SK-N-SH (cell line): ENCODE measurements around the gene SYNE2.

Experiments used
- CTCF ChIP-seq: fragments of 200-600 bp; sonication (generic); IDR thresholded peaks from 2 replicates; pipeline ENCODE4 v1.6.1; 2017; ENCODE audit warnings: antibody characterized with exemption, mild to moderate bottlenecking, moderate library complexity
- ELF1 ChIP-seq: IDR thresholded peaks from 2 replicates; pipeline ENCODE4 v1.4.0; 2012
- EP300 ChIP-seq, 2 experiments: IDR thresholded peaks; 2 replicates each; pipeline versions ENCODE4 v1.4.0 to v1.6.1; 2012; ENCODE audit warnings: borderline replicate concordance in 1 of 2, low read depth in 1 of 2, low read length in 1 of 2
- FOXJ3 ChIP-seq: sonication (generic); formaldehyde crosslinking; IDR thresholded peaks from 2 replicates; pipeline ENCODE4 v1.5.1; 2020; ENCODE audit warnings: mild to moderate bottlenecking, missing genetic modification reagents
- GABPA ChIP-seq: IDR thresholded peaks from 2 replicates; pipeline ENCODE4 v1.4.0; 2012; ENCODE audit warnings: low read depth, mild to moderate bottlenecking
- MXI1 ChIP-seq: IDR thresholded peaks from 2 replicates; pipeline ENCODE4 v1.6.1; 2012; ENCODE audit warnings: mild to moderate bottlenecking, low read depth, low read length, improper control_type of control experiment
- NFIC ChIP-seq: IDR thresholded peaks from 2 replicates; pipeline ENCODE4 v1.4.0; 2012; ENCODE audit warnings: borderline replicate concordance
- POLR2AphosphoS5 ChIP-seq: IDR thresholded peaks from 2 replicates; pipeline ENCODE4 v1.6.1; 2012; ENCODE audit warnings: low read depth, low read length
- RAD21 ChIP-seq: IDR thresholded peaks from 2 replicates; pipeline ENCODE4 v1.6.1; 2012; ENCODE audit warnings: mild to moderate bottlenecking, low read length
- REST ChIP-seq: IDR thresholded peaks from 2 replicates; pipeline ENCODE4 v1.6.1; 2012; ENCODE audit warnings: mild to moderate bottlenecking, low read depth, low read length, moderate library complexity
- SIN3A ChIP-seq: IDR thresholded peaks from 2 replicates; pipeline ENCODE4 v1.6.1; 2012; ENCODE audit warnings: low read depth, mild to moderate bottlenecking, low read length, moderate library complexity, borderline replicate concordance
- SMC3 ChIP-seq: IDR thresholded peaks from 2 replicates; pipeline ENCODE4 v1.6.1; 2012; ENCODE audit warnings: low read depth, low read length, improper control_type of control experiment
- YY1 ChIP-seq: IDR thresholded peaks from 2 replicates; pipeline ENCODE4 v1.4.0; 2012; ENCODE audit warnings: low read depth, mild to moderate bottlenecking
- TF ChIP-seq, protein P1 (sequence below): IDR thresholded peaks from 2 replicates; pipeline ENCODE4 v1.4.0; 2012; ENCODE audit warnings: low read depth

GRCh38 chr14:64012720-64013119 is 159.9 kb downstream of the SYNE2 start:
- TF ChIP-seq ELF1 (no peak), CTCF (no peak), GABPA (no peak), POLR2AphosphoS5 (no peak), NFIC (no peak), MXI1 (no peak), SMC3 (no peak), SIN3A (no peak), REST (no peak), YY1 (no peak), FOXJ3 (CRISPR knock-in tag) (no peak), EP300 (IDR thresholded peaks at IDR 0.05; ENCODE audit: borderline replicate concordance in 1 of 2, low read depth in 1 of 2, low read length in 1 of 2) (no peak), RAD21 (no peak)
- TF ChIP-seq, protein P1, sequence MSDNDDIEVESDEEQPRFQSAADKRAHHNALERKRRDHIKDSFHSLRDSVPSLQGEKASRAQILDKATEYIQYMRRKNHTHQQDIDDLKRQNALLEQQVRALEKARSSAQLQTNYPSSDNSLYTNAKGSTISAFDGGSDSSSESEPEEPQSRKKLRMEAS, result no peak
